ENCODE results near the gene DPH7.

DPH7 gene

DNA sequence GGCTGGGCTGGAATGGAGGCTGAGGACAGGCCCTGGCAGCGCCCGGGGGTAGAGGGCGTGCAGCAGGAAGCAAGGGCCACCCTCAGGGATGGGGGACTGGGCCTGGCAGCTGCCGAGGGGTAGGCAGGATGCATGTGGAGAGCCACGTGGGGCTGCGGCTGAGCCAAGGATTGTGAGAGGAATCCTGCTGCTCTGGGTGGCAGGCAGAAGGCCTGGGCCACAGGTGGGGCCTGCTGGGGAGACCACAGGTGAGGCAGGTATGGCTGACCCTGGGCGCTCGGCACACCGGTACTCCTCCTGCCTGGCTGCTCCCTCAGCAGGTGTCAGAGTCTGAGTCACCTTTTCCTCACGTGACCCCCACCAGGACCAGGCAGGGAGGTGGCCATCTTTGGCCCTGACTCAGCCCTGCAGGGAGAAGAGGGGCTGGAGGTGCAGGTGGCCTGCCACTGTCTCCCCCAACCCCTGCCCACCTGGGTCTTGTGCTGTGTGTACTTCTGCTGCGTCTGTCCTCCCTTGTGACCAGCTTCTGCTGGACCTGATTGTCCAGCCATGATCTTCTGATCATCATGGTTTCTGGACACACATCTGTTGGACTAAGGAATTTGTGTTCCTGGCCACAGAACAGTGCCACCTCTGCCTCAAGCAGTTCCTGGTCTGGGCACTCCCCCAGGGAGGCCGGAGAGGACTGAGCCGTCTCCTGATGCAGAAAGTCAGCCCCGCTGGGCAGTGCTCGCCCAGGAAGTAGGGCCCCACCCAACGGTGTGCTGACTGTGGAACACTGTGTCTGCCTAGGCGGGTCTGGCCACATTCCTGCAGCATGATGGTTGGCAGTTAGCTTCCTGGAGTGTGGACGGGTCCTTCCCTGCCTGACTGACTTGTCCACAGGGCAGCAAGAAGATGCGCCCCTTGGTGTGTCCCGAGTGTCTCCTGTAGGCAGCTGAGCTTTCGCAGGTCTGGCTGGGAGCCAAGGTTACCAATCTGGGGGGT lies 33.2 kb upstream of the DPH7 start:
- peak overlapping the region; percentile 13 to 64 (median 45); a peak in 18 of 22 replicates for H3K9ac ChIP-seq

GRCh38 chr9:137610944-137611343 lies 32.2 kb upstream of the DPH7 start:
- no peak overlapping the region for H3K4me3 ChIP-seq
- peaks cover 48 to 93% (median 72%) of the 10 kb centered on the region in 11 experiments; a peak in 21 of 22 replicates for H4K20me1 ChIP-seq
- no peaks in the 10 kb centered on the region for H3K9me3 ChIP-seq (replicated peaks in 1 of 11)
- no peak for TF ChIP-seq Cebpa-rat (IDR thresholded peaks at IDR 0.05)
- peak overlapping the region in 9 of 11 experiments; percentile 7 to 64 (median 30); a peak in 9 of 22 replicates for H3K9ac ChIP-seq
- H3K36me3 ChIP-seq: peaks cover 25 to 50% (median 35%) of the 10 kb centered on the region in 11 experiments
- peaks cover 43 to 82% (median 57%) of the 10 kb centered on the region in 10 experiments for H3K4me1 ChIP-seq
- peak overlapping the region in 8 of 11 experiments; percentile 36 to 66 (median 51); a peak in 12 of 22 replicates for H3K27ac ChIP-seq
- no peaks in the 10 kb centered on the region for H3K27me3 ChIP-seq
- H3K4me2 ChIP-seq: peak overlapping the region; percentile 44 to 89 (median 73); a peak in 21 of 22 replicates

More for the DNA sequence above, 33.2 kb upstream of the DPH7 start:
- TF ChIP-seq Cebpa-rat (IDR thresholded peaks at IDR 0.05): no peak
- H4K20me1 ChIP-seq: peaks cover 40 to 93% (median 69%) of the 10 kb centered on the region in 11 experiments; a peak in 21 of 22 replicates
- no peaks in the 10 kb centered on the region for H3K27me3 ChIP-seq
- no peaks in the 10 kb centered on the region for H3K9me3 ChIP-seq (replicated peaks in 1 of 11)
- no peak overlapping the region; a peak in 1 of 20 replicates for H3K4me3 ChIP-seq
- H3K4me1 ChIP-seq: peaks cover 33 to 86% (median 54%) of the 10 kb centered on the region in 10 experiments
- H3K4me2 ChIP-seq: peak overlapping the region; percentile 44 to 89 (median 73)
- peak overlapping the region in 10 of 11 experiments; percentile 5 to 66 (median 51); a peak in 19 of 22 replicates for H3K27ac ChIP-seq
- H3K36me3 ChIP-seq: peaks cover 32 to 60% (median 43%) of the 10 kb centered on the region in 11 experiments

DNA sequence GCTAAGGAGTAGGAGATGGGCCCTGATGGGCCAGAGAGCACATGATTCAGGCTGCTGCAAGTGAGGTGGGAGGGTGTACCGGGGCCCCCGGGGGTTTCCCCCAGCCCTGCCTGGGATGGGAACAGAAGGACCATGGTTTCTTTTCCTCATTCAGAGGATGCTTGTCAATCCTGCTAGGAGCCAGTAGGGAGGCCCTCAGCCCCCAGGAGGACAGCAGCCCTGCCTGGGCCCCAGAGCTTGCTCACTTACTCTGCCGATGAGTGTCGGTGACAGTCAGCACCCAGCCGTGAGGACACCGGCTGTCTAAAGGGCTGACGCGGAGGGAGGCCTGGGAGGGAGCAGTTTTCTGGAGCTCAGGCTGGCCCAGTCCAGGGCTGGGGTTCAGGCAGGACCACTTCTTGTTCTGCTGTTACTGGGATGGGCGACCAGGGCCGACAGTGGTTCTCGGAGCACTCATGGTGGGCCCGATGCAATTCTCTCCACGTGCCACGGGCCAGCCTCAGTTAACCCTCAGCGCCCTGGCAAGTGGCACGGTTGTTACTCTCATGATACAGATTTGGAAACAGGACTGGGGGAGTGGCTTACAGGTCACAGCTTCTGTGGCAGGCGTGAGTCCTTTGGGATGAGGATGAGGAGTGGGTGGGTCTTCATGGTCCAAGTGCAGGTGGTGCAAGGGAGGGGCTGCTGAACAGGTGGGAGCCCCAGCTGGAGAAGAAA lies 28.6 kb upstream of the DPH7 start:
- Histone ChIP-seq H3K36me3 (peaks cover 0 to 15% (median 0%) of the 10 kb centered on the region in 11 experiments; a peak in 7 of 22 replicates), H3K27ac (peak overlapping the region in 5 of 11 experiments; percentile 26 to 89 (median 86); a peak in 7 of 22 replicates), H3K4me3 (peak overlapping the region; percentile 74 to 99 (median 88); a peak in 17 of 20 replicates), H3K27me3 (no peaks in the 10 kb centered on the region), H4K20me1 (peaks cover 33 to 60% (median 41%) of the 10 kb centered on the region in 11 experiments; a peak in 20 of 22 replicates), H3K4me1 (peaks cover 65 to 84% (median 74%) of the 10 kb centered on the region in 10 experiments), H3K4me2 (peak overlapping the region; percentile 98 to 100 (median 99)), H3K9me3 (replicated peaks in 1 of 11) (no peaks in the 10 kb centered on the region), H3K9ac (peak overlapping the region; percentile 84 to 97 (median 88); a peak in 21 of 22 replicates)
- no peak for TF ChIP-seq Cebpa-rat (IDR thresholded peaks at IDR 0.05)

DNA sequence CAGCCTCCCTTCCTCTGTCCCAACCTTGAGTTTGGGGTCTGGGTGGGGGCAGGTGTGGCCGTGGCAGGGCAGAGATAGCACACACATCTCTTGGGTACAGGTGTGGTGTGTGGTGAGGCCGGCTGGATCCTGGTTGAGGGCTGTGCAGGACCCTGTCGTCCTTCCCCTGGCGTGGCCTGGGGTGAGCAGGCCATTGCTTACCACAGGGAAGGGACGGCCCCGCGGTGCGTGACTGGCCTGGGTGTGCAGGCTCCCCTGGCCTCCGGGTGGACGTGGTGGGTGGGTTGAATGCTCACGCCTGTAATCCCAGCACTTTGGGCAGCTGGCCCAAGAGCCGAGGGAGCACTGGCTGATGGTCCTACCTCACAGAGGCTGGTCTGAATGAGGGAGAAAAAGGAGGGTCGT lies 28.0 kb upstream of the DPH7 start:
- peaks cover 65 to 84% (median 74%) of the 10 kb centered on the region in 10 experiments for H3K4me1 ChIP-seq
- no peaks in the 10 kb centered on the region for H3K9me3 ChIP-seq (replicated peaks in 1 of 11)
- peak overlapping the region; percentile 84 to 97 (median 88) for H3K9ac ChIP-seq
- peaks cover 30 to 54% (median 37%) of the 10 kb centered on the region in 11 experiments; a peak in 20 of 22 replicates for H4K20me1 ChIP-seq
- H3K27me3 ChIP-seq: no peaks in the 10 kb centered on the region
- TF ChIP-seq Cebpa-rat (IDR thresholded peaks at IDR 0.05): no peak
- peak overlapping the region; percentile 98 to 100 (median 99) for H3K4me2 ChIP-seq
- peak overlapping the region; percentile 74 to 99 (median 88) for H3K4me3 ChIP-seq
- H3K36me3 ChIP-seq: peaks cover 0 to 13% (median 0%) of the 10 kb centered on the region in 11 experiments; a peak in 7 of 22 replicates
- H3K27ac ChIP-seq: peak overlapping the region in 8 of 11 experiments; percentile 29 to 89 (median 86); a peak in 10 of 22 replicates

DNA sequence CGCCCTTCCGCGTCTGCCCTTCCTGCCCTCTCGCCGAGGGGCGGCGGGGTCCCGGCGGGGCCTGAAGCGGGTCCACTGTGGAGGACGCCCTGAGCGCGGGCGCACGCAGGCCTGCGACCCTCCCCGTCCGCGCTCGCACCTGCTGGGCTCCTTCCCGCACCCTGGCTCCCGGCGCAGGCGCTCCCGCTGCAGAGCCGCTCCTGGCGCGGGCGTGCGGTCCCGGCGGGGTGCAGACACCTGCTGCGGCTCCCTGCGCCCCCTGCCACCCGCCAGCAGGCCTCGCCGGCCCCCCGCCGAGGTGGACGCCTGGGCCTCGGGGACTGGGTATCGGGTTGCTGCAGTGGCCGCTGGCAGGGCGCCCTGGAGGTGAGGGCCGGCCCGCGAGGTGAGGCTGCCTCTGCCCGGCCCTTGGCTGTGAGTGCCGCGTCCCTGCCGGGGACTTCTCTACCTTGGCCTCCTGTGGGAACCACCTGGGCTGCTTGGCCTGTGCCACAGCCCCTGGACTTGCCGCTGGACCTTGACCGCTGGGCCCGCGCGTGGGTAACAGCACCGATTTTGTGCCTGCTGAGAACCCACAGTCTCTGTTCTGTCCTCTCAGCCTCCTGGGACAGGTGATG lies 27.4 kb upstream of the DPH7 start:
- no peaks in the 10 kb centered on the region for H3K9me3 ChIP-seq (replicated peaks in 1 of 11)
- peaks cover 64 to 79% (median 72%) of the 10 kb centered on the region in 10 experiments for H3K4me1 ChIP-seq
- peaks cover 24 to 48% (median 35%) of the 10 kb centered on the region in 11 experiments; a peak in 20 of 22 replicates for H4K20me1 ChIP-seq
- H3K4me3 ChIP-seq: peak overlapping the region; percentile 74 to 99 (median 88)
- peak overlapping the region; percentile 84 to 97 (median 88) for H3K9ac ChIP-seq
- no peaks in the 10 kb centered on the region for H3K27me3 ChIP-seq
- TF ChIP-seq Cebpa-rat (IDR thresholded peaks at IDR 0.05): no peak
- H3K36me3 ChIP-seq: peaks cover 0 to 13% (median 0%) of the 10 kb centered on the region in 11 experiments; a peak in 7 of 22 replicates
- peak overlapping the region; percentile 81 to 89 (median 86) for H3K27ac ChIP-seq
- H3K4me2 ChIP-seq: peak overlapping the region; percentile 98 to 100 (median 99)

- H3K4me2 ChIP-seq: peak within 1 kb of the TSS; percentile 98 to 100 (median 99)
- H3K27ac ChIP-seq: peak within 1 kb of the TSS; percentile 81 to 89 (median 86)
- H3K9ac ChIP-seq: peak within 1 kb of the TSS; percentile 84 to 97 (median 88)
- H3K36me3 ChIP-seq: peaks cover 0 to 13% (median 0%) of the 10 kb centered on the region in 11 experiments; a peak in 7 of 22 replicates
- no peaks in the 10 kb centered on the region for H3K27me3 ChIP-seq
- H4K20me1 ChIP-seq: peaks cover 24 to 43% (median 32%) of the 10 kb centered on the region in 11 experiments; a peak in 20 of 22 replicates
- TF ChIP-seq Cebpa-rat (IDR thresholded peaks at IDR 0.05): no peak
- peaks cover 61 to 72% (median 67%) of the 10 kb centered on the region in 10 experiments for H3K4me1 ChIP-seq
- H3K4me3 ChIP-seq: peak within 1 kb of the TSS; percentile 74 to 99 (median 88)
- H3K9me3 ChIP-seq (replicated peaks in 1 of 11): no peaks in the 10 kb centered on the region
These were observed 26.6 kb upstream of the DPH7 start, which contains the start of gene ARRDC1 for GRCh38 chr9:137605121-137606004. Gene ARRDC1, plus strand, starts transcription at chr9:137605686. Its CDS starts 32 bp downstream, at chr9:137605718.
